Left renal cortex interstitium (tissue), 4 donors: ENCODE measurements around the gene TGFBR3. TPM values are rescaled to one million over a fixed set of nuclear protein-coding genes. Genes with fewer than 3 reads are reported as not detected.

Experiments
- DNase-seq, 4 donors: peaks; one replicate each; pipeline ENCODE4 v3.0.0-alpha.2; 2013; ENCODE audit warnings: low read depth in 4 of 4, low spot score in 2 of 4, missing footprints in 1 of 4
- polyA plus RNA-seq, 4 donors: library from polyadenylated mRNA; unstranded; fragments of 120-200 nt; gene quantifications; one replicate each; pipeline ENCODE4 v1.2.1, GENCODE V29; 2013; ENCODE audit not compliant: insufficient read length in 4 of 4

Gene TGFBR3
- polyA plus RNA-seq, 4 donors, result 99.1 to 118 (median 110) TPM

DNA sequence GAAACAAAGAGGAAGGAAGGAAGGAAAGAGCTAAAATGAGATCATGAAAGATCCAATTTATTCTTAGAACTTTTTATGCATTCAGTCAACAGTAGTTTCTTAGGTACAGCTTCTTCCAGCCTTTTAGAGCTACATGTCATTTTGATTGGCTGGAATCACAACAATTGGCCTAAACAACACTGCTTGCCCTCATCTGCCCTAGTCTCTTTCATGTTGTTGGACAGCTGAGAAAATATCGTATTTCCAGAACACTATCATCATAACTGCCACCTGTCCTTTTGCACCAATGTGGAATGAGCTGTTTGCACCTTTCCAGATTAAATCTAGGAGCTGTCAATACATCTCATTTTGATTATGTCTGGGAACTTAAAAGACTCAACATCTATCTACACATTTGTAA is 161.7 kb downstream of the TGFBR3 start:
- no peak for DNase-seq

DNA sequence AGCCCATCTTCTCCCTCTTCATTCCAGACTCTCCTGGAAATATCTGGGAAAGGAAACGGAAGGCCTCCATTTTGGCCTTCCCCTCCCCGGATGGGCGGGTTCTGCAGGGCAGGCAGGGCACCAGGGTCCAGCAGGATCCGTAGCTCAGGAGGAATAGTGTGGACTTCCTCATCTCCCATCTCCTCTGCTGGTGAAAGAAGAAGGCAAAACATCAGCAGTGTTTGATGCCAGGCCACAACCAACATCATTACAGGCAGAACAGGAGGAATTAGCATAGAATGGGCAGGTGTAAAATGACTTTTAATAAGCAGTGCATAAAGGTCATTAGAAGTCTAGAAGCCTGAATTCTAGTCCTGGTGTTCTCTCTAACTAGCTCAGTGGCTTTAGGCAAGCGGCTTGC is 165.9 kb downstream of the TGFBR3 start:
- no peak for DNase-seq

DNA sequence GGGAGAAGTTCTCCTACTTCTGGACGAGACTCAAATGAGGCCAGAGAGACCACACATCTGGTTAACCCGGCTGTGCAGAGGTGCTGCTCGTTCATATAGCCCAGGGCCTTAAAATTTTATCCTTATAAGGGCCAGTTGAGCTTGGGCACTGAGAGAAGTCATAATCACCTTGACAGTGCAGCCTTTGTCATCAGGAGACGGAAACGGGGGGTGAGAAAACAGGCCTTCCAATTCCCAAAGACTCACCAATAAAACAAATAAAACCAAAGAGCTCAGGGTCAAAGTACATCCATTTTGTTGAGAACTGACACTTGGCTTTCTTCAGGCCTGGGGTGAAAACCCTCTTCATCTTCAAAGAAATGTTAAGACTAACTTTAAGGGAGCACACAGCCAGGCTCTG is 167.1 kb downstream of the TGFBR3 start:
- DNase-seq, result no peak

DNA sequence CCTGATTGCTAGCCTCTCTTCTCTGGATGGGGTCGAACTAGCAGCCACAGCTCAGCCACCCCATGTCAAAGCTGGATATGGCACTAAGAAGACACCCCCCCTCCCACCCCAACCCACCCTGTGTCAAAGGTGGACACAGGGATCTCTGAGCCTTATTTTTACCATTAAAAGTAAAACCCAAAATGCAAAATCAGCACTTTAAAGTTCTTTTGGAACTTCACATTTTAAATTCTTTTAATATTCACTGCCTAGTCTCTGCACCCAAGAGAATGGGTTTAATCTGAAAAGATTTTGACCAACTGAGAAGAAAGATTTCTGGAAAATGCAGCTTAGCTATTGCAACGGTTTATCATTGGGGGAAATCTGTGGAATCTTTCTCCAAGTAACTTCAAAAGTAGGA is 167.6 kb downstream of the TGFBR3 start:
- DNase-seq, result no peak

DNA sequence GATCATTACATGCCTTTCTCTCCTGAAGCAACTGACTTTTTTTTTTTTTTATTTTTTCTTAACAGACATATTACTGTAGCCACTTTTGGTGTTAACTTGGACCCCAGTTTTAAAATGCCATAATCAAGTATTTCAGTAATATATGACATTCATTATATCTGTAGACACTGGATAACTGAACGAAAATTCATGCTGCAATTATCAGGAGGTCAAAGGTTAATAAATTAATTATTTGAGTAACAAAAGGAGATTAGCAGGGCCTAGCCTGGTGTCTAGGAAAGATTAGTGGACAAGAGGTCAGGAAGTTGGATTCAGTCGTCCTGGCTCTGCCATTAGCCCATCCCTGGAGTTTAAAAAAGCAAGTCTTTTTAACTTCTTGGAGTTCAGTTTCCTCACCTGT is 168.1 kb downstream of the TGFBR3 start:
- DNase-seq, result no peak

DNA sequence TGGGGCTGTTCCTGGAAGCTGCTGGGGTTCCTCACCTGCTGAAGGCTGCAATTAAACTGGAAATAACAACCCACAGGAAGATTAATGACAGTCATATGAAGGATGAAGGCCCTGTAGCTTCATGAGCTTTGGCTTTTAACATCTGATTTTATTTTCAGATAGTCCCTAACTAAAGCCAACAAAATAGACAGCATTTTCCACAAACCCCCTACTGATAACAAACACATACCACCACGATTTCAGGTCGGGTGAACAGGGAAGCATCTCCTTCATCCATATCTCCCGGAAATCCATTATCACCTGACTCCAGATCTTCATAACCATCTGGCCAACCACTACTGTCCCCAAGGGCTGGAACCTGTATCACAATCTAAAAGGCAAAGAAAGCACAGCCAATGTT is 169.6 kb downstream of the TGFBR3 start:
- DNase-seq, result no peak

DNA sequence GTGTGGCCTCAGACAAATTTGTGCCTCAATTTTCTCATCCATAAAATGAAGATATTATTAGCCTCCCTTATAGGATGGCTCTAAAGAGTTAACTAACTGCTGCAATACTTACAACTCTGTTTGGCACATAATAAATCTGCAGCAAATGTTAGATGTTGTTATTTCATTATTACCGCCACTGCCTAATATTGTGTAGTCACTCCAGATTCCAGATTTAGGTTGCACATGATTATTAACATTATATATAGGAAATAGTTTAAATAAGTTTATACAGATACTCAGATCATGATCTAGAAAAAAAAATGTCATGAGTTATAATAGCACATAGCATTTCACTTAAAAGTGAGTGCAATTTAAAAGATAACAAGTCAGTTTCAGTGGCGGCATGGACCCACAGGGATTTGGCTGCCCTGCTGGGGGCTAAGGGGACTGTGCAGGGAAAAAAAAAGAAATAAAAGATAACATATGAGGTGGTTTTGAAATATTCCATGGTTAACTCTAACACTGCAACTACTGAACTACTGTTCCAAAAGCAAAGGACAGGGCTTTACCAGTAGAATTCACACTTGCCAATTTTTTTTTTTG is 170.4 kb downstream of the TGFBR3 start:
- DNase-seq, result no peak

DNA sequence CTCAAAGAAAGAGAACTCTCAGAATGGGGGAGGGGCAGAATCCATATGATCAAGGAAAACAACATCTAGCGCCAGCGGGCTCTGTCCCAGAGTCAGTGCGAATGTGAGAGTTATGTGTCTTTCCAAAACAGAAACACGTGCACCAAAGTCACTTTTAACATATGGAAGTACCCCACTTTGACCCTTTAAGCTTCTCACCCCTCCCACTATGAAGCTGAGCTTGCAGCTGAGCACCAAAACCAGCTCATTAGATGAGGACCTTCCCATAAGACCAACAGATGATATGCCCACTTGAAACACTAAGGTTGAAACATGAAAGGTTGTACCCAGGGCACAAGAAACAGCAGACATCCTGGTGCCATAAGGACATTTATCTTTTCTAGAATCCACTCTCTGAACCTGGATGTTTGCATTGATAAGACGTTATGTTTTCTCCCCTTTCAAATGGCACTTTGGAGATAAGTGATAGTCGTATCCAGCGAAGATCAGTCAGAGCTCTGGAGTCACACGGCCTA is 171.0 kb downstream of the TGFBR3 start:
- no peak for DNase-seq

DNA sequence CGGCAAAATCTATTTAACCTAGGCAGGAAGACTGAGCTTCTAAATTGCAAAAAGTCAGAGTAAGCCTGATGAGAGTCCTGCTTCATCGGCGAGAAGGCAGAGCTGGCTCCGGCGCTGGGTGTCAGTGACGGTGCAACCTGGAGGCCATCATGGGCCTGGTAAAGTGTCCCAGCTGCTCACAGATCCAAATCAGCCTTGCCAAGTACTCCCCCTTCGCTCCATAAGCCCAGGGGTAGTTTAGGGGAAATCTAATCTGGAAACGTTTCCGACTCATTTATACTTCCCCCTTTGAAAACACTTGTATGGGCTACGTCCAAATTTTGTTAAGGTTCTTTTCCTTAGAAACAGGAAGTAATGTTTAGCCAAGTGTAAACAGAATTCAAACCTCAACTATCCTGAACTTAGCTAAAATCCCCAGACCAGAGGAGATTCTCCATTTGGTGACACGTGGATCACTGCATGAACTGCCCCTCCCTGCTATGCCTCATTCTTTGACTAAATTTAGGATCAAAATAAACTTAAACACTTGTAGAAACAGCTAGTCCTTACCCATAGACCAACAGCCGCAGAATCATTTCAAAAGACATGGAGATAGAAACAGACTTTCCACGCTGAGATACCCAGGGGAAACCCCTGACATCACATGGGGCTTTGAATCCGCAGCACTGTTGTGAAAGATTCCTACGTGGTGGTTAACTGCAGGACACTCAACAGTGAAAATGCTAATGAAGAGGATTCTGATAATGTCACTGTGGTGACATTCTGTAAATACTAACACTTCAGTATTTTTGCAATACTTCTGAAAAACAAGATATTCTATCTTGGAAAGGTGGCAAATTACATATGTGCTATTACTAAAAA is 172.7 kb downstream of the TGFBR3 start:
- DNase-seq, result no peak

DNA sequence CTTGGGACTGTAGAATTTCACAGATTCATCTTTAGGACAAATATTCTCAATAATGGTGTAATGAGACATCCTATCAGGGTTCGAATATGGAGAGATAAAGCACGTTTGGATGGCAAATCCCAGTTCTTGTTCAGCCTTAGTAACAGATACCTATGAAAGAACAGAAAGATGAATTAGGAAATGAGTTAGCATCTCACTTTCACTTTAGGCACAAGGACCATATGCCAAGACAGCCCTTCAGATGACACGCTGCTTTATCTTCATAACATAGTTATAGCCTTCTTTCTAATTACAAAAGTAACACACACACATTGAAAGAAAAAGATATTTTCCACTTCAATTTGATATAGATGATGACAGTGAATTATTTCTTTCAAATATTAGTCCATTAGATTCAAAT is 173.6 kb downstream of the TGFBR3 start:
- no peak for DNase-seq

DNA sequence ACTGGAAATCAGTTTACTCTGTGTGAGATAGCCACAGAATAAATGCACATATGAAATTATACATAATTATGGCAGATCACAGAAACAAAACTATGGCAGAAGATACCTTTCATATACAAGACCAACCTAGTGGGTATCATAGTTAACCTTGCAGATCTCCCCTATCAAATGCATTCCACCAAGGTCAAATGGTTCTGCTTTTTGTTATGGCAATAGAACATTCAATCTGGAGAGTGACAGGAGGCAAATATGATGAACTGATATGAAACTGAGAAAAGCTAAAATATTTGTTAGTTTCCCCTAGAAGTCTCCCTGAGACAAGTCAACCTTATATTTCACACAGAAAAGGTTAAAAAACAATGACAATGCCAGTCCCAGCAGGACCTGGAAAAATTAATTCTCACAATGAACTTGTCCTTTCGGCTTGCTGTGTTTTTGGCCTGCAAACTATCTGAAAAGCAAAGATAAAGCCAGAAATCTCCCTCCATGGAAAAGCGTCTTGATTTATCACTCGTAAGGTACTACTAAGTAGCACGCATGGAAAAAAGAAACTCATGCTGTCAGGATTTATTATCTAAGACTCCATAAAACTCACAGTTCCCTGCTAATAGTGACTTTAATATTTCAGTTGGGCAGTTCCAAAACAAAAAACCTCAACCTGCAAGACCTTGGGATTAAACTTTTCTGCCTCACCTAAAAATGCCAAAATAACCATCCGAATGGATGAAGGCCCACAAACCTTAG is 174.3 kb downstream of the TGFBR3 start:
- no peak for DNase-seq

DNA sequence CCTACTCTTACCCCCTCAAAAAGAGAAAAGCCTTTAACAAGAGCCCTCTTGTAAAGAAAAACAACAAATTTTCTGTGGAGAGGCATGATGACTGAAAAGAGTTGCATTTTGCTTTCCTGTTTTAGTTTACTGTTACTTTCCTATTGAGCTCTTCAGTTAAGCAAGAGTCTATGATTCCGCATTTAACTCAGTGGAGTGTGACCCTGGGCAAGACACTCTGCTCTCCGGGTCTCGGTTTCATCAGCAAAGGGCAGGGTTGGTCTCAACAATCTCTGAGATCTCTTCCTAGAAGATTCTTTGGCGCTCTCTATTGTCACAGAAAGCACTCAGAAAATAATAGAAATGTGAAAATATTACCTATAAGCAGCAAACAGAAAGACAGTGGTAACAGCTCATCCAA is 175.7 kb downstream of the TGFBR3 start:
- no peak for DNase-seq

DNA sequence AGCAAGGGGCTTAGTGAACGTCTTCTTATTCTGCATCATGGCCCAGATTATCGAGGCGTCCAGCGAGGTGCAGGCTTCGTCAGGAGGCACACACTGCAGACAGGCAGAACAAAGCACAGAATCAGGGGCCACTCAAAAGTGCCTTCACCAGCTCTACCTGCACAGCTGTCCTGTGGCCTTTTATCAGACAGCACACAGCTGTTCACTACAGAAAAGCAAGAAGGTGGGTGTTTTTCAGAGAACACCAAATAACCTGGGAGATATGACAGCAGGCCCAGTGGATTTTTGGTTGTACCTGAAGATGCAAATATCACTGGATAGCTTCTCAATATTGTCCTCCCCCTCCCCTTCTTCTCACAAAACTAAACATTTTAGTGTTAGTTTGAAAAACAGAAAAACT is 177.3 kb downstream of the TGFBR3 start:
- DNase-seq, result no peak

DNA sequence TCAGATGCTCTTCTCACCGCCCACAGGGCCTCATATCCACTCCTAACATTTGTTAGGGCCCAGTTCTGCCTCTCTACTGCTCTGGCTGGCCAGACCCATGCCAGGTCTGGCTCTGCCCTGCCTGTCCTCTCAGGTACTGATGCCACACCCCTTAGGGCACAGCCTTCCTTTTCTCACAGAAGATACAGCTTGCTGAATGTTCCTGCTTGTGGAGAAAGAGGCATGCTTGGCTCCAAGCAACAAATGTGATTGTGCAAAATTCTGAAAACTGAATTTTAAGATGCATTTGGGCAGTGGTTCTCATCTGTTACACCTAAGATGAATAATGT is 178.1 kb downstream of the TGFBR3 start:
- no peak for DNase-seq

DNA sequence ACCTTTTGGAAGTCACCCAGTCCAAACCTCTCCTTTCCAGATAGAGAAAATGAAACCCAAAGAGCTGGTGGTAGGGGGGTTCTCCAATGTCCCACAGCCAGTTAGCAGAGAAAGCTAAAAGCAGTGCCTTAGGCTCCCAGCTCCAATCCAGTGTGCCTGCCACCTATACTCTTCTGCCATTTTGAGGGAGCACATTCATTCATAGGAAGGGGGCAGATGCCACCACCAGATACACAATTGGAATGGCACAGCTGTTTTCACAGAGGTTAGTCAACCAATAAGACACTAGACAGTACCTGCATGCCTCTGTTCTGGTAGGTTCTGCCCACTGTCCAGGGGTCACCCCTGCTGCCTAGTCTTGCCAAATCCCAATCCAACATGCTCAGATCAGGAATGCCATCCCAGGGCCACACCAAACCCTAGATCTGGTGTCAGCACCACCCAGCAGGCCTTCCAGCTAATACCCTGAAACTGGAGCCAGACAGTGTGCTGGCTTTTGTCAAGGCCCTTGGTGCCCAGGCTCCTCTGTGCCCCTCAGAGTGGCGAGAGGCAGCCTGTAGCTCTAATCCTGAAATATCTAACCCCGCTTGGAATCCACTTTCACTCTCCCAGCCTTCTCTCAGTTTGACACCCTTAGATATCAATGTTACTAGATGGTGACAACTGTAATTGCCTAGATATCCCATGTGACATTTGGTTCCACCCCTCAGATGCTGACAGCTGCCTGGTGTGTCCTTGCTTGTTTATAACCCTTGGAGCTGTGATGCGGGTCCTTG is 178.6 kb downstream of the TGFBR3 start:
- no peak for DNase-seq

DNA sequence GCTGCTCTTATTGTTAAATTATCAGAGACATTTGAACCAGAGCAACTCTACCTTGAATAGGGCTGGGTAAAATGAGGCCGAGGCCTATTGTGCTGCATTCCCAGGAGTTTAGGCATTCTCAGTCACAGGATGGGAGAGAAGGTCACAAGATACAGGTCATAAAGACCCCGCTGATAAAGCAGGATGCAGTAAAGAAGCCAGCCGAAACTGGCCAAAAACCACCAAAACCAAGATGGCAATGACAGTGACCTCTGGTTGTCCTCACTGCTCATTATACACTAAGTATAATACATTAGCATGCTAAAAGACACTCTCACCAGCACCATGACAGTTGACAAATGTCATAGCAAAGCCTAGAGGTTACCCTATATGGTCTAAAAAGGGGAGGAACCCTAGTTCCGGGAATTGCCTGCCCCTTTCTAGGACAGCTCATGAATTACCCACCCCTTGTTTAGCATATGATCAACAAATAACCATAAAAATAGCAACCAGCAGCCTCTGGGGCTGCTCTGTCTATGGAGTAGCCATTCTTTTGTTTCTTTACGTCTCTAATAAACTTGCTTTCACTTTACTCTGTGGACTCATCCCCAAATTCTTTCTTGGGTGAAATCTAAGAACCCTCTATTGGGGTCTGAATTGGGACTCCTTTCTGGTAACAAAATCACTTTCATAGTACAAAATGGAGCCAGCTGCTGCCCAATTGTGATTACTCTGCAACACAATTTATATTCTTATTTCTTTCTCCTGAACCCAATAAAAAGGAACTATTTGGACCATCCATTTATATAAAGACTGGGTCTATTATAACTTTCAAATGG is 179.6 kb downstream of the TGFBR3 start:
- no peak for DNase-seq

DNA sequence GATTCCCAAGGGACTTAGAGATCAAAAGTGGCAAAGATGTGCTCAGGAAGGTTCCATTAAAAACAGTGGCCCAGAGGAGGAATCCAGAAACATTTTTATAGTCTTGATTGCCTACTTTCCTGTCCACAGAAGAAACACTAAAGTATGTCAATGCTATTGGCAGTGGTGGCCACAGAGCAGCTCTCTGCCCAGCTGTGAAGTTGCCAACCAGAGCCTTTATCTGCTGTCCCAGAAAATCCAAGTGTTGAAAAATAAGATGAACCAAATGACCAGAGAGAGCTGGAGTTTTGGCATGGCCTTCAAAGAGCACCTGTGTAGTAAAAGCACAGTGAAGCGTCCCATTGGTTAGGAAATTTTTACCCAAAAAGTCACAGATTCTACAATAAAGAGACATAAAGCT is 181.2 kb downstream of the TGFBR3 start:
- DNase-seq, result no peak

DNA sequence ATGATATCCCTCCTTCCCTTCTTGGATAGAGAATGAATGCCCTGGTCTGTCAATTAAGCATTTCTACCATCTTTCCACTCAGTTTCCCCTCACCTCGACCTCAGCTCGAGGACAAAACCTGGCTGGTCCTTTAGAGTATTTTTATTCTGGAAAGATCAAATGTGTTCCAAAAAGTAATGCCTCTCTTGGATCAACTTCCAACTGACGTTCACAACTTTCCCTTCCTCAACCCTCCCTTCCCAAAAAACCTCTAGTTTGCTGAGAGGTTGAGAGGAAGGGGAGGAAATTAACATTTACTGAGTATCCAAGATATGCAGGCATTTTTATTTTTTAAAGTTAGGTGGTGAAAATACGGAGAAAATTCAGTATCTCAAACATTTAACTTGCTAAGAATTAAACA is 182.9 kb downstream of the TGFBR3 start:
- no peak for DNase-seq

DNA sequence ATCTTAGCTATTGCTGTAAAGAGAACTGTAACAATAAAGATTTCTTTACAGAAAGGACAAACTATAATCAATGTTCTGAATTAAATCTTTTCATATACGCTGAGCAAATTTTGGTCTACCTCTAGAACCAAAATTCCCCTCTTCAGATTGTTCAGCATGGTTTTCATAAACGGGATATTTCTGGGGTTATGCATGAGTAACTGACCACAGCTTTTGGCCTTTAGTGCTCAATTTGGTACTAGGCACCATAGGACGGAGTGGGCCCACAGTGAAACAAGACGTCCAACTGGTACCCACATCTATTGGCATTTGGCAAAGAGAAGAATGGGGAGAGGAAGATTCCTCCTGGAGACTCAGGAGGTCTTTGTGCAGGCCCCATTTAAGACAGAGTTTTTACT is 184.5 kb downstream of the TGFBR3 start:
- DNase-seq, result no peak
